H1 (cell line): ENCODE results near the gene P2RY11. TPM values are rescaled to one million over a fixed set of nuclear protein-coding genes. Genes with fewer than 3 reads are reported as not detected.

Source experiments
- CTCF ChIA-PET: fragments of 300-600 bp; sonication (Branson Sonifier 250); formaldehyde crosslinking; loops from one replicate; lab custom pipeline; 2021; ENCODE audit not compliant: partially characterized antibody; lab: Charles Lee
- POLR2A ChIA-PET: fragments of 300-600 bp; sonication (Branson Sonifier 250); formaldehyde crosslinking; loops from one replicate; lab custom pipeline; 2021; ENCODE audit warnings: inconsistent platforms; ENCODE audit not compliant: partially characterized antibody; lab: Charles Lee
- DNase-seq, 2 experiments: peaks; one replicate each; pipeline versions ENCODE4 v3.0.0 to v3.0.0-alpha.2; 2010 to 2022; ENCODE audit warnings: low spot score in 2 of 2, low read depth in 1 of 2, mixed read lengths in 1 of 2
- FAIRE-seq: peaks from 2 replicates; lab custom pipeline; 2011; peaks lifted over from hg19 to GRCh38; lab: Jason Lieb, UNC
- H2AFZ ChIP-seq: 2 replicates; pipeline ENCODE4 v1.8.1; 2012; ENCODE audit warnings: low read length, inconsistent platforms
- H2AK5ac ChIP-seq: 2 replicates; pipeline ENCODE4 v1.6.1; 2013; ENCODE audit warnings: low read depth, low read length
- H2BK120ac ChIP-seq: replicated peaks from 2 replicates; pipeline ENCODE3; 2013; ENCODE audit warnings: low read depth, low read length, inconsistent platforms
- H2BK12ac ChIP-seq: 2 replicates; pipeline ENCODE4 v1.6.1; 2013; ENCODE audit warnings: low read depth, low read length
- H2BK15ac ChIP-seq: 2 replicates; pipeline ENCODE4 v1.6.1; 2013; ENCODE audit warnings: low read length
- H2BK20ac ChIP-seq: 2 replicates; pipeline ENCODE4 v1.6.1; 2013; ENCODE audit warnings: low read length
- H2BK5ac ChIP-seq: 2 replicates; pipeline ENCODE4 v1.6.1; 2013; ENCODE audit warnings: low read depth, low read length
- H3K14ac ChIP-seq: 2 replicates; pipeline ENCODE4 v1.6.1; 2013; ENCODE audit warnings: inconsistent platforms; ENCODE audit not compliant: insufficient read length
- H3K18ac ChIP-seq: 2 replicates; pipeline ENCODE4 v1.6.1; 2013; ENCODE audit warnings: low read length; ENCODE audit errors: extremely low read depth
- H3K23ac ChIP-seq: 2 replicates; pipeline ENCODE4 v1.6.1; 2013; ENCODE audit warnings: inconsistent platforms; ENCODE audit not compliant: insufficient read length
- H3K23me2 ChIP-seq: 2 replicates; pipeline ENCODE4 v1.6.1; 2013; ENCODE audit warnings: low read depth, low read length
- H3K27ac ChIP-seq: 2 replicates; pipeline ENCODE4 v1.6.1; 2011; ENCODE audit warnings: low read depth, low read length, inconsistent platforms
- H3K27me3 ChIP-seq, 4 experiments: replicated peaks in 1 of 4; 1 replicate in 1 of 4; 2 replicates in 3 of 4; pipeline versions ENCODE4 v1.6.1 to v1.8.1; 2011 to 2013; ENCODE audit warnings: low read length in 3 of 4, mild to moderate bottlenecking in 3 of 4, inconsistent platforms in 2 of 4, mixed read lengths in 2 of 4, moderate library complexity in 1 of 4; ENCODE audit not compliant: control insufficient read depth in 3 of 4, insufficient read depth in 3 of 4; ENCODE audit errors: extremely low read depth in 1 of 4
- H3K36me3 ChIP-seq, 4 experiments: 2 replicates each; pipeline versions ENCODE4 v1.6.1 to v1.8.1; 2011 to 2013; ENCODE audit warnings: mild to moderate bottlenecking in 4 of 4, low read length in 3 of 4, moderate library complexity in 2 of 4, control low read depth in 1 of 4, inconsistent platforms in 1 of 4; ENCODE audit not compliant: insufficient read depth in 4 of 4, control insufficient read depth in 2 of 4
- H3K4ac ChIP-seq: replicated peaks from 2 replicates; pipeline ENCODE3; 2013; ENCODE audit warnings: low read length, low read depth, mixed read lengths, inconsistent platforms; ENCODE audit not compliant: insufficient read length
- H3K4me1 ChIP-seq, 4 experiments: replicated peaks in 1 of 4; 1 replicate in 1 of 4; 2 replicates in 3 of 4; pipeline versions ENCODE4 v1.6.1 to v1.8.1; 2011 to 2013; ENCODE audit warnings: low read length in 3 of 4, inconsistent platforms in 2 of 4, mixed read lengths in 1 of 4; ENCODE audit not compliant: insufficient read depth in 4 of 4, control insufficient read depth in 3 of 4
- H3K4me2 ChIP-seq, 2 experiments: 2 replicates each; pipeline versions ENCODE4 v1.6.1 to v1.8.1; 2011 to 2013; ENCODE audit warnings: low read depth in 2 of 2, low read length in 2 of 2, control low read depth in 1 of 2, inconsistent platforms in 1 of 2, mild to moderate bottlenecking in 1 of 2; ENCODE audit not compliant: insufficient read depth in 1 of 2
- H3K4me3 ChIP-seq, 4 experiments: fragments of 200-600, 300-600 bp in 1 of 4; sonication (generic), shearing (Covaris generic), sonication (Bioruptor Twin) in 1 of 4; 2 replicates each; pipeline versions ENCODE4 v1.5.1 to v1.8.1; 2011 to 2016; ENCODE audit warnings: low read length in 4 of 4, low read depth in 3 of 4, control low read depth in 2 of 4, inconsistent platforms in 2 of 4, mild to moderate bottlenecking in 2 of 4, mixed read lengths in 1 of 4, moderate library complexity in 1 of 4; ENCODE audit not compliant: insufficient read depth in 2 of 4; ENCODE audit errors: extremely low read depth in 1 of 4
- H3K56ac ChIP-seq: replicated peaks from 2 replicates; pipeline ENCODE3; 2013; ENCODE audit warnings: low read depth, mild to moderate bottlenecking, mixed read lengths, low read length, inconsistent platforms; ENCODE audit not compliant: insufficient read length
- H3K79me1 ChIP-seq: 2 replicates; pipeline ENCODE4 v1.6.1; 2013; ENCODE audit warnings: low read depth, low read length, control low read depth
- H3K79me2 ChIP-seq, 2 experiments: 2 replicates each; pipeline versions ENCODE4 v1.6.1 to v1.8.1; 2012 to 2013; ENCODE audit warnings: low read length in 2 of 2, mild to moderate bottlenecking in 2 of 2, inconsistent platforms in 1 of 2; ENCODE audit not compliant: insufficient read depth in 2 of 2, control insufficient read depth in 1 of 2
- H3K9ac ChIP-seq, 4 experiments: replicated peaks in 1 of 4; 1 replicate in 1 of 4; 2 replicates in 3 of 4; pipeline versions ENCODE4 v1.6.1 to v1.8.1; 2011 to 2013; ENCODE audit warnings: low read depth in 3 of 4, low read length in 3 of 4, control low read depth in 2 of 4, mild to moderate bottlenecking in 2 of 4, moderate library complexity in 2 of 4, inconsistent platforms in 1 of 4; ENCODE audit errors: extremely low read depth in 1 of 4
- H3K9me3 ChIP-seq, 2 experiments: 2 replicates each; pipeline versions ENCODE4 v1.6.1 to v1.8.1; 2012 to 2013; ENCODE audit warnings: mild to moderate bottlenecking in 2 of 2, moderate library complexity in 2 of 2, control low read depth in 1 of 2, inconsistent platforms in 1 of 2, low read depth in 1 of 2, low read length in 1 of 2, mixed read lengths in 1 of 2; ENCODE audit not compliant: insufficient read depth in 2 of 2
- H4K20me1 ChIP-seq, 2 experiments: replicated peaks in 1 of 2; 2 replicates each; pipeline versions ENCODE3 to v1.8.1; 2011 to 2013; ENCODE audit warnings: inconsistent platforms in 2 of 2, low read length in 2 of 2, mild to moderate bottlenecking in 1 of 2; ENCODE audit not compliant: insufficient read depth in 2 of 2, control insufficient read depth in 1 of 2
- H4K5ac ChIP-seq: 2 replicates; pipeline ENCODE4 v1.6.1; 2013; ENCODE audit warnings: low read length, low read depth, mixed read lengths, inconsistent platforms; ENCODE audit not compliant: insufficient read length
- H4K8ac ChIP-seq: 2 replicates; pipeline ENCODE4 v1.8.0; 2013; ENCODE audit warnings: mild to moderate bottlenecking, moderate library complexity, low read length, inconsistent platforms; ENCODE audit not compliant: insufficient read depth; ENCODE audit errors: extremely low read depth
- H4K91ac ChIP-seq: replicated peaks from 2 replicates; pipeline ENCODE3; 2013; ENCODE audit warnings: low read length, mixed read lengths, inconsistent platforms; ENCODE audit not compliant: insufficient read length
- ATF2 ChIP-seq: IDR thresholded peaks from 2 replicates; pipeline ENCODE4 v1.6.1; 2012; ENCODE audit warnings: low read length, inconsistent platforms
- MAX ChIP-seq: IDR thresholded peaks from 2 replicates; pipeline ENCODE4 v1.6.1; 2012; ENCODE audit warnings: inconsistent platforms
- POU5F1 ChIP-seq: IDR thresholded peaks from 2 replicates; pipeline ENCODE4 v1.6.1; 2011; ENCODE audit warnings: low read depth, mild to moderate bottlenecking, low read length, moderate library complexity
- TAF1 ChIP-seq: IDR thresholded peaks from 2 replicates; pipeline ENCODE4 v1.6.1; 2011; ENCODE audit warnings: mild to moderate bottlenecking, low read depth, low read length
- WGBS, 2 experiments: shearing (Covaris generic) in 1 of 2; methylation state at CpG; one replicate each; pipeline versions ENCODE4 v1.1.6 to v1.1.7; 2013 to 2015; ENCODE audit warnings: low lambda C conversion rate in 2 of 2, mixed read lengths in 2 of 2, inconsistent platforms in 1 of 2, low coverage in 1 of 2, missing lambda C conversion rate in 1 of 2; ENCODE audit not compliant: insufficient replicate concordance in 2 of 2, insufficient coverage in 1 of 2, insufficient read length in 1 of 2; ENCODE audit errors: extremely low coverage in 1 of 2, missing lambda C conversion rate in 1 of 2; 5-methylcytosine and 5-hydroxymethylcytosine counted together
- polyA plus RNA-seq, 7 experiments: library from polyadenylated mRNA; depleted of rRNA in 3 of 7; stranded (reverse) in 5 of 7; unstranded in 2 of 7; fragments of >200 nt in 5 of 7; fragments of 200-250 nt in 2 of 7; gene quantifications; 1 replicate in 5 of 7; 2 replicates in 1 of 7; 4 replicates in 1 of 7; pipeline versions ENCODE4 v1.2.1 to v1.2.3, GENCODE V29; 2011 to 2013; ENCODE audit warnings: missing spikeins in 2 of 7, mixed read lengths in 2 of 7
- total RNA-seq: library from RNA; stranded (reverse); fragmentation: NEBNext Ultra II Directional; extraction: Animal tissue kit (Norgen Biotek cat#: 25700); gene quantifications from 2 replicates; pipeline ENCODE4 v1.2.1, GENCODE V29; 2021

Gene P2RY11
- total and polyA plus RNA-seq, 2 of the 8 experiments (the other 6 are each of a cell fraction or from before 2014, with no cell fraction given): 9.2 to 18.0 TPM

GRCh38 chr19:10158071-10158470 lies 46.6 kb downstream of the P2RY11 start:
- H3K79me2 ChIP-seq: no peaks in the 10 kb centered on the region

More at GRCh38 chr19:10158071-10158470, 46.6 kb downstream of the P2RY11 start:
- Histone ChIP-seq H3K4me1 (no peaks in the 10 kb centered on the region), H3K23me2 (no peaks in the 10 kb centered on the region), H2BK15ac (no peak overlapping the region)
- FAIRE-seq: no peak
- TF ChIP-seq ATF2 (no peak), TAF1 (no peak), MAX (no peak), POU5F1 (no peak)
- TF ChIP-seq, all 59 proteins: peak for 0
- DNase-seq: no peak
- H3K4me3 ChIP-seq: no peak overlapping the region
- H3K56ac ChIP-seq: no peak overlapping the region
- no peak overlapping the region for H4K91ac ChIP-seq
- H3K4ac ChIP-seq: no peak overlapping the region
- no peak overlapping the region for H3K18ac ChIP-seq
- H2BK12ac ChIP-seq: no peak overlapping the region
- H2AK5ac ChIP-seq: no peak overlapping the region
- ChIA-PET POLR2A (interaction anchor here (0.9 to 1.5 kb wide), 3 partner anchors 11 to 37 kb away, joined by 3 to 4 read pairs (median 3); partner anchors contain the start of gene DNMT1), CTCF (interaction anchor here (0.8 to 1.1 kb wide), 6 partner anchors 12 to 101 kb away, joined by 3 read pairs; no protein-coding TSS in a partner anchor)
- H3K27me3 ChIP-seq: no peaks in the 10 kb centered on the region
- H2AFZ ChIP-seq: no peak overlapping the region
- no peak overlapping the region for H2BK20ac ChIP-seq
- H3K23ac ChIP-seq: no peak overlapping the region
- no peak overlapping the region for H2BK120ac ChIP-seq
- H3K36me3 ChIP-seq: peaks cover 69 to 97% (median 91%) of the 10 kb centered on the region in 4 experiments
- no peak overlapping the region for H3K27ac ChIP-seq
- no peaks in the 10 kb centered on the region; the same call in 1 of the 2 replicates for H3K79me1 ChIP-seq
- no peak overlapping the region for H4K8ac ChIP-seq
- 89% methylated on average over 5 of the region's 8 CpGs; no CpG with 5 or more reads in 1 of the 2 experiments for WGBS, 2 experiments
- no peak overlapping the region for H2BK5ac ChIP-seq
- H4K5ac ChIP-seq: no peak overlapping the region
- no peak overlapping the region for H3K4me2 ChIP-seq
- H4K20me1 ChIP-seq: peaks cover 9 to 12% of the 10 kb centered on the region in 2 experiments
- no peak overlapping the region for H3K14ac ChIP-seq
- H3K9ac ChIP-seq: no peak overlapping the region
- no peaks in the 10 kb centered on the region for H3K9me3 ChIP-seq
